Erythroblast (primary cell): ENCODE measurements around the gene THSD4.

ENCODE experiments used
- GATA1 ChIP-seq: IDR thresholded peaks from 2 replicates; pipeline ENCODE4 v1.6.1; 2011; ENCODE audit warnings: low read depth, mild to moderate bottlenecking, control low read depth, low read length, moderate library complexity
- POLR2A ChIP-seq: IDR thresholded peaks from 2 replicates; pipeline ENCODE4 v1.6.1; 2011; ENCODE audit warnings: mild to moderate bottlenecking, low read length

GRCh38 chr15:71768184-71768583 is 652.9 kb downstream of the THSD4 start:
- TF ChIP-seq POLR2A (no peak), GATA1 (no peak)
